HG03280 (cell line): ENCODE measurements around the gene EXD3.
"Not testable (repeated sequence)": the region's sequence is repeated elsewhere in the genome, so short reads cannot be mapped to it uniquely, and the experiment has no call there.

Source experiments
- ATAC-seq: cut with Tn5 transposase; IDR thresholded peaks from one replicate; pipeline ENCODE4 v1.9.1; 2021; ENCODE audit warnings: mild to moderate bottlenecking, moderate library complexity; ENCODE audit not compliant: unreplicated experiment

Gene EXD3

GRCh38 chr9:137348769-137349470 is 74.0 kb downstream of the EXD3 start:
- no peak for ATAC-seq

- no peak for ATAC-seq
Observed at GRCh38 chr9:137347928-137348327, 75.0 kb downstream of the EXD3 start.

- no peak for ATAC-seq
Observed at GRCh38 chr9:137342482-137342881, 80.5 kb downstream of the EXD3 start.

- ATAC-seq = no peak
Observed at GRCh38 chr9:137341227-137341626, 81.7 kb downstream of the EXD3 start.

- not testable (repeated sequence) for ATAC-seq
Observed at GRCh38 chr9:137339908-137340462, 83.0 kb downstream of the EXD3 start.

- ATAC-seq = no peak
Observed at GRCh38 chr9:137339045-137339907, 83.7 kb downstream of the EXD3 start.

- no peak for ATAC-seq
Observed at GRCh38 chr9:137336735-137337134, 86.2 kb downstream of the EXD3 start.

GRCh38 chr9:137333016-137333671 is 89.8 kb downstream of the EXD3 start:
- no peak for ATAC-seq

GRCh38 chr9:137331929-137332328 is 91.0 kb downstream of the EXD3 start:
- no peak for ATAC-seq

- ATAC-seq = no peak
Observed at GRCh38 chr9:137330689-137331088, 92.3 kb downstream of the EXD3 start.

- ATAC-seq = not testable (repeated sequence)
Observed at GRCh38 chr9:137329590-137329989, 93.4 kb downstream of the EXD3 start.

GRCh38 chr9:137327641-137328550 is 95.1 kb downstream of the EXD3 start:
- ATAC-seq = not testable (repeated sequence)

GRCh38 chr9:137326445-137327065 is 96.4 kb downstream of the EXD3 start:
- no peak for ATAC-seq

- ATAC-seq = no peak
Observed at GRCh38 chr9:137325799-137326198, 97.2 kb downstream of the EXD3 start.

- no peak for ATAC-seq
Observed at GRCh38 chr9:137325124-137325523, 97.8 kb downstream of the EXD3 start.

GRCh38 chr9:137323531-137324331 is 99.2 kb downstream of the EXD3 start:
- no peak for ATAC-seq

GRCh38 chr9:137321726-137322361 is 101.1 kb downstream of the EXD3 start:
- ATAC-seq = no peak

GRCh38 chr9:137320555-137321384 is 102.2 kb downstream of the EXD3 start:
- no peak for ATAC-seq
